Measurements from ENCODE around the gene TNIK.

- TF ChIP-seq CTCF (IDR thresholded peaks at IDR 0.05; ENCODE audit: low read depth, low read length) (no peak), EZH2phosphoT487 (IDR thresholded peaks at IDR 0.05; ENCODE audit: low read depth) (no peak)
Observed at GRCh38 chr3:171358881-171359198, 101.4 kb downstream of the TNIK start.
